Measurements from ENCODE around the gene TRIM69. TPM values are rescaled to one million over a fixed set of nuclear protein-coding genes. Genes with fewer than 3 reads are reported as not detected.

TRIM69 gene
- total and polyA plus RNA-seq, 7 experiments from 2014 or later: 12.4 to 65.0 (median 23.1) TPM

- peaks cover 0 to 28% (median 0%) of the 10 kb centered on the region in 5 donors for H3K36me3 Mint-ChIP-seq
- H3K36me3 ChIP-seq (ENCODE audit: control insufficient read depth in 2 of 3, insufficient read depth in 3 of 3, low read length in 3 of 3): no peaks in the 10 kb centered on the region
- H3K27me3 ChIP-seq (ENCODE audit: control insufficient read depth in 2 of 2, insufficient read depth in 2 of 2, low read length in 2 of 2): no peaks in the 10 kb centered on the region
- peaks cover 54 to 86% (median 77%) of the 10 kb centered on the region in 7 donors for H3K4me1 Mint-ChIP-seq
- no peaks in the 10 kb centered on the region for H3K9me3 ChIP-seq (ENCODE audit: control insufficient read depth in 2 of 3, low read length in 3 of 3)
- DNase-seq (peak; percentile 75 to 97 (median 96)), ATAC-seq (peak; percentile 88)
- peak overlapping the region; percentile 99 for H3K27ac ChIP-seq (ENCODE audit: low read depth, low read length)
- intact Hi-C loops (cut with micrococcal nuclease): loop anchor here (1.0 to 10.0 kb wide), 10 partner anchors 9 to 904 kb away; partner anchors contain the start of genes CTDSPL2 (in 2 of the 2), GOLM2 (in 2 of the 2), MFAP1 (in 2 of the 2) and WDR76 (in 2 of the 2)
- H3K4me3 Mint-ChIP-seq: peak overlapping the region; percentile 87 to 100 (median 99)
- peaks cover 0 to 5% (median 0%) of the 10 kb centered on the region in 11 donors for H3K9me3 Mint-ChIP-seq
- peaks cover 0 to 2% (median 0%) of the 10 kb centered on the region in 5 donors for H3K27me3 Mint-ChIP-seq
- ChIA-PET CTCF (interaction anchor here (0.6 to 5.4 kb wide), 7 partner anchors 9 to 144 kb away, joined by 3 to 47 read pairs (median 7); partner anchors contain the start of genes B2M, PATL2, SPG11 and TRIM69), POLR2A (interaction anchor here (0.5 to 39.4 kb wide), 11 partner anchors 1 to 153 kb away, joined by 3 to 3822 read pairs (median 3); partner anchors contain the start of genes B2M, PATL2, SPG11 and TRIM69)
- peaks cover 52 to 56% of the 10 kb centered on the region in 2 donors for H3K4me1 ChIP-seq (ENCODE audit: control insufficient read depth in 2 of 2, insufficient read depth in 2 of 2, low read length in 2 of 2)
- peak overlapping the region; percentile 94 for H3K4me3 ChIP-seq (ENCODE audit: low read length)
- peak overlapping the region; percentile 98 to 100 (median 100) for H3K27ac Mint-ChIP-seq
Measured at GRCh38 chr15:44728576-44729407, 7.5 kb upstream of the TRIM69 start.

- ChIA-PET CTCF (interaction anchor here (0.6 to 5.4 kb wide), 5 partner anchors 8 to 145 kb away, joined by 3 to 47 read pairs (median 9); partner anchors contain the start of genes B2M, PATL2, SPG11 and TRIM69), POLR2A (interaction anchor here (0.5 to 39.4 kb wide), 10 partner anchors 1 to 154 kb away, joined by 3 to 3822 read pairs (median 3); partner anchors contain the start of genes B2M, PATL2, SPG11 and TRIM69)
- no peak for DNase-seq
- Histone ChIP-seq H3K4me3 (ENCODE audit: low read length) (peak overlapping the region; percentile 94), H3K27ac (ENCODE audit: low read depth, low read length) (peak overlapping the region; percentile 99), H3K27me3 (ENCODE audit: control insufficient read depth in 2 of 2, insufficient read depth in 2 of 2, low read length in 2 of 2) (no peaks in the 10 kb centered on the region), H3K9me3 (ENCODE audit: control insufficient read depth in 2 of 3, low read length in 3 of 3) (no peaks in the 10 kb centered on the region), H3K4me1 (ENCODE audit: control insufficient read depth in 2 of 2, insufficient read depth in 2 of 2, low read length in 2 of 2) (peaks cover 49 to 56% of the 10 kb centered on the region in 2 donors), H3K36me3 (ENCODE audit: control insufficient read depth in 2 of 3, insufficient read depth in 3 of 3, low read length in 3 of 3) (no peaks in the 10 kb centered on the region)
- intact Hi-C loops (cut with micrococcal nuclease): loop anchor here (1.0 to 10.0 kb wide), 8 partner anchors 9 to 905 kb away; partner anchors contain the start of genes CTDSPL2 (in 2 of the 2), GOLM2 (in 2 of the 2), MFAP1 (in 2 of the 2) and WDR76 (in 2 of the 2)
- Mint-ChIP-seq H3K4me3 (peak overlapping the region; percentile 87 to 100 (median 99)), H3K4me1 (peaks cover 52 to 84% (median 73%) of the 10 kb centered on the region in 7 donors), H3K27ac (peak overlapping the region; percentile 98 to 100 (median 100)), H3K36me3 (peaks cover 0 to 27% (median 0%) of the 10 kb centered on the region in 5 donors), H3K27me3 (peaks cover 0 to 2% (median 0%) of the 10 kb centered on the region in 5 donors), H3K9me3 (no peaks in the 10 kb centered on the region)
- peak; percentile 2 for ATAC-seq
Measured at GRCh38 chr15:44729408-44730127, 6.8 kb upstream of the TRIM69 start.

- ATAC-seq: no peak
- H3K27ac ChIP-seq (ENCODE audit: low read depth, low read length): peak overlapping the region; percentile 82
- Mint-ChIP-seq H3K4me1 (peaks cover 45 to 84% (median 77%) of the 10 kb centered on the region in 7 donors), H3K9me3 (peaks cover 0 to 4% (median 0%) of the 10 kb centered on the region in 11 donors), H3K27ac (peak overlapping the region; percentile 88 to 98 (median 95)), H3K27me3 (no peaks in the 10 kb centered on the region), H3K4me3 (peak overlapping the region; percentile 63 to 86 (median 80)), H3K36me3 (peaks cover 0 to 26% (median 0%) of the 10 kb centered on the region in 5 donors)
- H3K4me1 ChIP-seq (ENCODE audit: control insufficient read depth in 2 of 2, insufficient read depth in 2 of 2, low read length in 2 of 2): peaks cover 55 to 73% of the 10 kb centered on the region in 2 donors
- no peaks in the 10 kb centered on the region for H3K27me3 ChIP-seq (ENCODE audit: control insufficient read depth in 2 of 2, insufficient read depth in 2 of 2, low read length in 2 of 2)
- ChIA-PET CTCF (interaction anchor here (0.6 to 6.4 kb wide), 10 partner anchors 7 to 152 kb away, joined by 3 to 171 read pairs (median 6); partner anchors contain the start of genes B2M, PATL2 and SPG11), POLR2A (interaction anchor here (0.7 to 39.4 kb wide), 5 partner anchors 17 to 150 kb away, joined by 3 to 3822 read pairs (median 19); partner anchors contain the start of genes B2M, PATL2 and SPG11)
- peak overlapping the region; percentile 43 for H3K4me3 ChIP-seq (ENCODE audit: low read length)
- H3K9me3 ChIP-seq (ENCODE audit: control insufficient read depth in 2 of 3, low read length in 3 of 3): no peaks in the 10 kb centered on the region
- no peaks in the 10 kb centered on the region for H3K36me3 ChIP-seq (ENCODE audit: control insufficient read depth in 2 of 3, insufficient read depth in 3 of 3, low read length in 3 of 3)
- DNase-seq: no peak
- intact Hi-C loops (cut with micrococcal nuclease): loop anchor here in 1 of 2 donors (5.0 kb wide), 1 partner anchor 198 kb away; the partner anchor contains the start of gene EIF3J
Measured at GRCh38 chr15:44734839-44735481, 1.4 kb upstream of the TRIM69 start.

- peaks cover 0 to 25% (median 0%) of the 10 kb centered on the region in 5 donors for H3K36me3 Mint-ChIP-seq
- peaks cover 43 to 83% (median 77%) of the 10 kb centered on the region in 7 donors for H3K4me1 Mint-ChIP-seq
- no peaks in the 10 kb centered on the region for H3K9me3 ChIP-seq (ENCODE audit: control insufficient read depth in 2 of 3, low read length in 3 of 3)
- peak overlapping the region; percentile 43 for H3K4me3 ChIP-seq (ENCODE audit: low read length)
- peaks cover 51 to 73% of the 10 kb centered on the region in 2 donors for H3K4me1 ChIP-seq (ENCODE audit: control insufficient read depth in 2 of 2, insufficient read depth in 2 of 2, low read length in 2 of 2)
- ATAC-seq (peak; percentile 72), DNase-seq (peak in 3 of 9 donors; percentile 17 to 36 (median 26))
- H3K27me3 Mint-ChIP-seq: peaks cover 0 to 2% (median 0%) of the 10 kb centered on the region in 5 donors
- H3K36me3 ChIP-seq (ENCODE audit: control insufficient read depth in 2 of 3, insufficient read depth in 3 of 3, low read length in 3 of 3): no peaks in the 10 kb centered on the region
- ChIA-PET POLR2A (interaction anchor here (0.7 to 39.4 kb wide), 7 partner anchors 18 to 150 kb away, joined by 3 to 3822 read pairs (median 7); partner anchors contain the start of genes B2M, PATL2 and SPG11), CTCF (interaction anchor here (0.6 to 6.4 kb wide), 18 partner anchors 8 to 308 kb away, joined by 3 to 171 read pairs (median 4); partner anchors contain the start of genes B2M, CTDSPL2, PATL2 and SPG11)
- H3K27me3 ChIP-seq (ENCODE audit: control insufficient read depth in 2 of 2, insufficient read depth in 2 of 2, low read length in 2 of 2): no peaks in the 10 kb centered on the region
- peak overlapping the region; percentile 88 to 98 (median 95) for H3K27ac Mint-ChIP-seq
- intact Hi-C loops (cut with micrococcal nuclease): loop anchor here (1.0 to 5.0 kb wide), 4 partner anchors 9 to 198 kb away; partner anchors contain the start of genes EIF3J (in 1 of the 2) and SPG11 (in 1 of the 2)
- H3K4me3 Mint-ChIP-seq: peak overlapping the region; percentile 63 to 86 (median 80)
- peak overlapping the region; percentile 82 for H3K27ac ChIP-seq (ENCODE audit: low read depth, low read length)
- H3K9me3 Mint-ChIP-seq: peaks cover 0 to 4% (median 0%) of the 10 kb centered on the region in 11 donors
Measured at GRCh38 chr15:44735482-44736180, 697 bp upstream of the TRIM69 start.
